Lung microvascular endothelial cell (primary cell): ENCODE results near the gene ATRNL1. TPM values are rescaled to one million over a fixed set of nuclear protein-coding genes. Genes with fewer than 3 reads are reported as not detected.

Experiments used
- DNase-seq, 2 donors: peaks; one replicate each; pipeline versions ENCODE4 v3.0.0 to v3.0.0-alpha.2; 2010; ENCODE audit warnings: low read depth in 2 of 2
- total RNA-seq: library from RNA; depleted of rRNA; stranded (reverse); fragments of >200 nt; gene quantifications from 2 replicates; pipeline ENCODE4 v1.2.1, GENCODE V29; 2014

ATRNL1 gene, protein sequence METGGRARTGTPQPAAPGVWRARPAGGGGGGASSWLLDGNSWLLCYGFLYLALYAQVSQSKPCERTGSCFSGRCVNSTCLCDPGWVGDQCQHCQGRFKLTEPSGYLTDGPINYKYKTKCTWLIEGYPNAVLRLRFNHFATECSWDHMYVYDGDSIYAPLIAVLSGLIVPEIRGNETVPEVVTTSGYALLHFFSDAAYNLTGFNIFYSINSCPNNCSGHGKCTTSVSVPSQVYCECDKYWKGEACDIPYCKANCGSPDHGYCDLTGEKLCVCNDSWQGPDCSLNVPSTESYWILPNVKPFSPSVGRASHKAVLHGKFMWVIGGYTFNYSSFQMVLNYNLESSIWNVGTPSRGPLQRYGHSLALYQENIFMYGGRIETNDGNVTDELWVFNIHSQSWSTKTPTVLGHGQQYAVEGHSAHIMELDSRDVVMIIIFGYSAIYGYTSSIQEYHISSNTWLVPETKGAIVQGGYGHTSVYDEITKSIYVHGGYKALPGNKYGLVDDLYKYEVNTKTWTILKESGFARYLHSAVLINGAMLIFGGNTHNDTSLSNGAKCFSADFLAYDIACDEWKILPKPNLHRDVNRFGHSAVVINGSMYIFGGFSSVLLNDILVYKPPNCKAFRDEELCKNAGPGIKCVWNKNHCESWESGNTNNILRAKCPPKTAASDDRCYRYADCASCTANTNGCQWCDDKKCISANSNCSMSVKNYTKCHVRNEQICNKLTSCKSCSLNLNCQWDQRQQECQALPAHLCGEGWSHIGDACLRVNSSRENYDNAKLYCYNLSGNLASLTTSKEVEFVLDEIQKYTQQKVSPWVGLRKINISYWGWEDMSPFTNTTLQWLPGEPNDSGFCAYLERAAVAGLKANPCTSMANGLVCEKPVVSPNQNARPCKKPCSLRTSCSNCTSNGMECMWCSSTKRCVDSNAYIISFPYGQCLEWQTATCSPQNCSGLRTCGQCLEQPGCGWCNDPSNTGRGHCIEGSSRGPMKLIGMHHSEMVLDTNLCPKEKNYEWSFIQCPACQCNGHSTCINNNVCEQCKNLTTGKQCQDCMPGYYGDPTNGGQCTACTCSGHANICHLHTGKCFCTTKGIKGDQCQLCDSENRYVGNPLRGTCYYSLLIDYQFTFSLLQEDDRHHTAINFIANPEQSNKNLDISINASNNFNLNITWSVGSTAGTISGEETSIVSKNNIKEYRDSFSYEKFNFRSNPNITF (N-terminal part only)
- under 0.01 and 0.20 TPM in 2 replicates for total RNA-seq

DNA sequence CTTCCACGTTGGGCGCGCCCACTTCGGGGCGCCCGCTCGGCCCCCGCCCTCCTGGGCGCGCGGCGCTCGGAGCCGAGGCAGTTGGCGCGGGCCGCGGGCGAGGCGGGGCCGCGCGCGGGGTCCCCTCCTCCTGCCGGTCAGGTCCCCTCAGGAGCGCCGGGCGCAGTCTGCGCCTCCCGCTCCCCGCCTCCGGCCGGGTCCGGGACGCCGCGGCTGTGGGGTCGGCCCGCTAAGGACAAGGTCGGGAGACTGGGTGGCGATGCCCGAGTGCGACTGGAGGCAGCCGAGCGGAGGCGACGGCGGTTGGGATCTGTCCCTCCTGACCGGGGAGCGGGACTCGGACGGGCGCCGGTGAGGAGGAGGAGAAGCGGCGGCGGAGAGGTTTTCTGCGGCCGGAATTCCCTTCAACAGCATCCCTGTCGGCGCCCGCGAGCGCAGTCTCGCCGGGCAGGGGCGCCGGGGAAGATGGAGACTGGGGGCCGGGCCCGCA, at the start of gene ATRNL1:
ATRNL1 (plus strand) TSS at position 80 of the 490 bp plus-strand sequence; CDS start at position 466, 386 bp downstream.
- DNase-seq, result peak in 1 of 2 donors; percentile 9

DNA sequence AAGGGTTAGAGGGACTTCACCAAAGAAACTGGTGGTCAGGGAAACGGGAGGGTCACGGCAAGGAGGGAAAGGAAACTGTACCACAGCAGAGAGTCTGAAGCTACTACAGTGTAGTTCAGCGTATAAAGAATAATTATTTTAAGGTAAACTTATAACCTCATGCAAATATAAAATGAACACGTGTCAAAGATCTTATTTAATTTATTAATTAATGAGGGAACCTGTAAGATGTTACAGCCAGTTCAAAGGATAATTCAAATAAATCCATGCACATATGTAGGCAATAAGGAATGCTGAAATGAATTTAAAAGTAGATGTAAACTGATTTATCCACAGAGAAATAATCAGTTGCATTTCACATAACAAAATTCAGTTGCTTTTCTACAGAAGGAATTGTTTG, 49.4 kb upstream of the ATRNL1 start:
- DNase-seq, result no peak

DNA sequence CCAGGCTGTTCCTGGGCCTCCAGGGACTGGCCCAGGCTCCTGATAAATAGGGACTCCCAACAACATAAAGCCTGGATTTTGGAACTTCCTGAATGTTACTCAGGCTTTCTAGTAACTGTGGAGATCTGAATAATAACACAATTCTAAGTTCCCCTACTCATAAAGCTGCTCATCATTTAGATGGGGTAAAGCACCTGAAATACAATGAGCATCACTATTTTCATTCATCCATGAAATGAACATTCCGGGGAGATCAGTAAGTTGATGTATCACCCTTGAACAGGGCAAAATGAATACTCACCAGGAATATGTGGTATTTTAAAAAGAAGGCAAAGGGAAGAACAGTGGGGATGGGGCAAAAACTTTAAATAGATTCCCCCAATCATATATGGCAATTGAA, 48.3 kb upstream of the ATRNL1 start:
- no peak for DNase-seq

DNA sequence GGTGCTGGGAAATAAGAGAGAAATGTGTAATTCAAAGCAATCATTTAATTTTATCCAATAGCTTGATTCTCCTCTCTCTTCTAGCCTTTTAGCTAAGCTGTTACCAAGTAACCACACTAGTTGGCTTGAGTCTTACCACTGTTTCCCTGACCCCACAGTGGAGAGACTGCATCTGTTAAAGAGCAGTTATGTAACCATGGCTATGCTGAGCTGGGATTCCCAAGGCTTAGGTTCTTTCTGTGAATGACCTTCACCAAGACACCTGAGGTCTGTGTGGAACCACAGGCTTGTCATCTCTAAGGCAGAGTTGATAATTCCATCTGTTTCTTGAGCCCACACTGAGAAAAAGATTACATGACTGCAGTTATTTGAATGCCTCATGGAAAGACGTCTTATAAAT, 47.7 kb upstream of the ATRNL1 start:
- no peak for DNase-seq

DNA sequence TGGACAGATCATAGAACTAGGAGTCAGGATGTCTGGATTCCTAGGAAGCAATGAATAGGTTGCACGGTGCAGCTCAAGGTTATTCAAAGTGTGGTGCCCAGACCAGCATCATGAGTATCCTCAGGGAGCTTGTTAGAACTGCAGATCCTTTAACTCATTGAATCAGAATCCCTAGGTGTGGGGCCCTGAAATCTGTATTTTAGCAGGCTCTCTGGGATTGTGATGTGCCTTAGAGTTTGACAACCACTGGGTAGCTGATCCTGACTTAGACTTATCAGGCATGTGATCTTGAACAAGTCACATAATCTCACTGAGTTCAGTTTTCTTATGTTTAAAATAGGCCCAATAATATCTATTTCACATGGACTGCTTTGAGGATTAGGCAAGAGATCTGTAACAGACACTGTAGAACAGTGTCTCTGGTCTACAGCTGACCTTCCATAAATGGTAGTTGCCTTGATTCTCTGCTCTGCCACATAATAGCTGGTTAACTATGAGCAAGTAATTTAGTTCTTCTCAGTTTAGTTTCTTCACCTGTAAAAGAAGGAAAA, 46.4 kb upstream of the ATRNL1 start:
- no peak for DNase-seq

DNA sequence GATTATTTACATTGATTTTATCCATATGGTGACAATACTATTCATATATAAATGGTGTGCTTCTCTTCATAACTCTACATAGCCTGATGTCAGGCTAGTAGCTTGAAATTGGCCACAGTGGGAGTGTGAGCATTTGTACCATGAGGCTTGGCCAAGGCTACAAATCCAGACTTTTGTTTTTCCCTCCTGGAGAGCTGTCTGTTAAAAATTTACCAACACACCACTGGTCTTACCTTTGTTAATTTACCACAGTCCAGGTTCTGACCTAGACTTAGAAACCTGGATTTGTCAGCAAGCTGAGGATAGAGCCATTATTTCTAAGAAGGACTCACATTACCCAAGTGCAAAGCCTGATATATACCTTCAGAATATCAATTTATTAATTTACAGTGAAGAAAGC, 45.5 kb upstream of the ATRNL1 start:
- no peak for DNase-seq

DNA sequence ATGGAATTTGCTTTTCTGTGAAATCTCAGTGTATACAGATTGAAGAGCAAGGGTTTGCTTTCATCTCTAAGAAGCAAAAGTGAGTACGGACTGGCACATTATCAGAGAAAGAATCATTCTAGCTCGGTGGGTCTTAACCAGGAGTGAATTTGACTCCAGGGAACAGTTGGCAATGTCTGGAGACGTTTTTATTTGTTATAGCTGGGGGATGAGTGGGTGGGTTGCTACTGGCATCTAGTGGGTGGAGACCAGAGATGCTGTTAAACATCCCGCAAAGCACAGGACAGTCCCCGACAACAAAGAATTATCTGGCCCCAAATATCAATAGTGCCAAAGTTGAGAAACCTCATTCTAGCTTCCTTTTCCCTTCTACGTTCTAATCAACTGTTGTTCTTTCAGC, 43.8 kb upstream of the ATRNL1 start:
- no peak for DNase-seq

DNA sequence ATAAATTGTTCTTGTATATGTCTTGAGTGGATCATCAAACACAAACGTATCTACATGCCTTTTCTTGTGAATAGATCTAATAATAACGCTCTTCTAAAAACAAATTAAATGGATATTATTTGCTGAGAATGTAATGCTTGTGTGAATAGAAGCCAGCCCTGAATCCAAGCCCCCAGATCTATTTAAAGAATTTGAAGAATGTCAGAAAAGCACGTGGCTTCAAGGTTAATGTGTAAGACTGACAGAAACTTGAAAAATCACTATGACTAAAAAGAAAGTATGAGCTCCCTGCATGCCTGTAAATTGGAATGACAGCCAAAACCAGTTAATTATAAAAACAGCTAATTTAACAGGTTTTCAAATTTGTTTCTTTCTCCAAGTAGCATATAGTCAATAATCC, 43.2 kb upstream of the ATRNL1 start:
- no peak for DNase-seq

DNA sequence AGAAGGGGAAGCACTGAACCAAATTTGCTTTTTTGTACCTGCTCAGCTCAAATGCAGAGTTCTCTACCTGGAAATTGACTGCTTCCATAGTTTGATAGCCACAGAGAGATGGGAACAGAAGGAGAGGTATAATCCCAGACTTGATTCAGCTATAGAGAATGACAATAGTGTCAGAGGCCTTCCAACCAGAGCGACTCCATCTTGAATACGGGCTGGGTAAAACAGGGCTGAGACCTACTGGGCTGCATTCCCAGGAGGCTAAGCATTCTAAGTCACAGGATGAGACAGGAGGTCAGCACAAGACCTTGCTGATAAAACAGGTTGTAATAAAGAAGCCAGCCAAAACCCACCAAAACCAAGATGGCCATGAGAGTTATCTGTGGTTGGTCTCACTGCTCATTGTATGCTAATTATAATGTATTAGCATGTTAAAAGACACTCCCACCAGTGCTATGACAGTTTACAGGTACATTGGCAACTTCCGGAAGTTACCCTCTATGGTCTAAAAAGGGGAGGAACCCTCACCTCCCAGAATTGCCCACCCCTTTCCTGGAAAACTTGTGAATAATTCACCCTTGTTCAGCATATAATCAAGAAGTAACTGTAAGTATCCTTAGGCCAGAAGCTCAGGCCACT, 42.7 kb upstream of the ATRNL1 start:
- no peak for DNase-seq

DNA sequence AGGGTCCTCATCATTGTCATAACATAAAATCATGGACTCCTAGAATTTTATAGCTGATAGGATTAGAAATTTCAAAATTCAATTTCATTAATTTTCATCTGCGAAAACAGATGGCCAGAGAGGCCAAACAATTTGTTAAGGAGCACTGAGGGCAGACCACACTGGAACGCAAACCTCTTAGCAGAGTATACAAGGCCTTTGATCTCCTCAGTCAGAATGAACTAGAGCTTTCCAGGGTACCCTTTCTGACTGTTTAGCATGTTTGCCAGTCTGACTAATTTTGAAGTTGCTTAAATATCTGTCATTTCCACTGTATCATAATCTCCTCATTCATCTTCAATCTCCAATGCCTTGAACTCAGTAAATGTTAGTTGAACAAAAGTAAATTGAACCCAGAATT, 41.9 kb upstream of the ATRNL1 start:
- no peak for DNase-seq

DNA sequence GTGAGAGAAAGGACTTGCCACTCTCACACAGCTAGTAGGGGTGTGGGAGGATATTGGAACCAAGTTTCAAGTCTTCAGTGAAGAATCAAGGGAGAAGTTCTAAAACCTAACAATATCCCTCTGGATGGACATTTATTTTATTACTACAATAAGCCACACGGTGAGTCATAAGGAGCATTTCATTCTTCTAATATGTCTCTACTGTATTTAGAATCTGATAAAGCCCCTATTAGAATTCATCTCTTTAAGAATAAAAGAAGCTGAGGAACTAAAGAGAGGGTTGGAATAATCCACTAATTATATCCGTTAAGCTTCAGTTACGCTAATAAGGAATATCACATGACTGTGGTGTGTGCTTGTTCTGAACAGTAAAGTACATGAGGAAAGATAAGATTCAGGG, 40.9 kb upstream of the ATRNL1 start:
- DNase-seq, result no peak

DNA sequence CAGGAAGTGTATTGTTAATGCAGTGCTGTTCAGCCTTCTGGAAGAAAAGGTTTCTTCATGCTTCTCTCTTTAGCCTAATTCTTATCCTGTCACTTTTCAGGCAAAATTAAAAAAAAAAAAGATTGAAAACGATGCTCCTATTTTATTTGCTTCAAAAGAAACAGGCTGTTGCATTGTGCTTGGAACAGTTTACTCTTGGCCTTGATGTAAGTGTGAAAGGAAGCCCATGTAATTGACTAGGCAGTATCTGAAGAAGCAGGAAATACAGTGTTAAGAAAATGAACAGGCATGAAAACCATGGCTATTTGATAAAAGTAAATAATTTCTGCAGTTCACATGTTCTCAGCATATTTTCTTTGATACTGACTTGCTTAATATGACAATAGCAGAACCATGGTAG, 40.4 kb upstream of the ATRNL1 start:
- no peak for DNase-seq

DNA sequence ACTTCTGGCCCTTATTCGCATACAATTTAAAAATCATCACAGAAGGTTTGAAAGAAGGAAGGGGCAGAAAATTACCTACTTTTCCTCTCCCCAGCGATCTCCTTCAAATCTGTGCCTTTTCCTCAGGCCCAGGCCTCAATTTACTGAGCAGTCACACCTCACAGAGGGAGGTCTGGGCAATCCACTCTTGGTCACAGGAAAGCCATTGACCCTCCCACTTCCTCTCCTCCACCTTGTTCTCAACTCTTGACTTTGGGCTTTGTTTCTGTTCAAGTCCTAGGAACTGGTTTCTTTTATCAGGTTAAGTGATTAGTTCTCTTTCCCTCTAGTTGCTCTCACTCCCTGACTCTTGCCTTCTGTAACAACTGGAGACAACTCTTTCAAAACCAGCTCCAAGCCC, 37.0 kb upstream of the ATRNL1 start:
- no peak for DNase-seq

DNA sequence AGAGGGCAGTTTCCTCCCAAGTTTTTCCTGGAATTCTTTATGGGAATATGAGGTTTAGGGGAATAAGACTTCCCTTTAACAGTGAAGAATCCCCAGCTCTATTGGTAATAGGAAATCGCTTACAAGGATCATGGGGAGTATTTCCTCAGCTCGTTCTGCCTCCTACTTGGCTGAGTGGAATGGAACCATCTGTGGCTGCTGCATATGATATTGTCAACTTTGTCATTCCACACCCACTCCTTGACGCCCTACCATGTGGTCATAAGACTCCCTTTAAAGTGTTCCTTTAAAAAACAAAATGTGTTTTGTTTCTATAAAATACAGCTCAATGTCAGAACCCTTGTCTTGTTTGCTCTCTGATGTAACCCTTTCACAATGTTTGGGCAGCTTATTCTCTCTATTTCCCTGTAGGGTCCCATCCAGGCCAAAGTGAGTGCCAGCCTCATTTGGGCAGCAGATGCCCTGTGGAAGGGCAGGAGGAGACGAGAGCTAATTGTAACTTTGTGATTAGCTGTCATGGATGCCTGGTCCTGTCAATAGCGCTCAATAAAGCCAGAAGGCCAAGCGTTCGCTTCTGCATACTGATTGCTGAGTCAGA, 33.8 kb upstream of the ATRNL1 start:
- DNase-seq, result no peak

DNA sequence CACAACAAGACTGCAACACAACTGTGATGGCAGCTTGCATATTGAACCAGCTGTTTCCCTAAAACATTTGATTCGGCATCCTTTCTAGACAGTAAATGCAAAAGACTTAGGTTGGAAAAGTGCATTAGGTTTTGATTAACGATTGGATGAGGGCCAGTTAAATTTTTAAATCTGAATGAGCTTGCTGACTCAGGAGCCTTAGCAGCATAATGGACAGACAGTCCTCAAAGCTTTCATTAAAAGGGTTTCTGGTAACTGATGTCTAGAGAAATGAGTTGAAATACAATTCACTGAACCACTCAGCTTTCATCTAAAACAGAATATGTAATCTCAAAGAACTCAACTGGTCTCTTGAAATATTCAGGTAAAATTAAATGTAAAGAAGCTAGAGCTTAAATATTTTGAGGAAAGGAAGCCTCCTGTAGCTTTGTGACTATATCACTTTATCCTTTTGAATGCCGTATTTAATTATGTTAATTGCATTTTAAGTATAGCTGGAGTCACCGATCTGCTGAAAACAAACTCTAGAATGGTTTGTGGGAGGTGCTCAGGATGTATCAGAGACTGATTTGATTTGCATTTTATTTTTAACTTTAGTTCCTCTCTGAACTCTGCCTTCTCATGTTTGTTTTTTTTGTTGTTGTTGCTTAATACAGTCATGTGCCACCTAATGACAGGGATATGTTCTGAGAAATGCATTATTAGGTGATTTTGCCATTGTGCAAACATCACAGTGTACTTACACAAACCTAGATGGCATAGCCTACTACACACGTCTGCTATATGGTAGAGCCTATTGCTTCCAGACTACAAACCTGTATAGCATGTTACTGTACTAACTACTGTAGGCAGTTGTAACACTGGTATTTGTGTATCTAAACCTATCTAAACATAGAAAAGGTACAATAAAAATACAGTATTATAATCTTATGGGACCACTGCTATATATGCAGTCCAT, 29.2 kb upstream of the ATRNL1 start:
- no peak for DNase-seq

DNA sequence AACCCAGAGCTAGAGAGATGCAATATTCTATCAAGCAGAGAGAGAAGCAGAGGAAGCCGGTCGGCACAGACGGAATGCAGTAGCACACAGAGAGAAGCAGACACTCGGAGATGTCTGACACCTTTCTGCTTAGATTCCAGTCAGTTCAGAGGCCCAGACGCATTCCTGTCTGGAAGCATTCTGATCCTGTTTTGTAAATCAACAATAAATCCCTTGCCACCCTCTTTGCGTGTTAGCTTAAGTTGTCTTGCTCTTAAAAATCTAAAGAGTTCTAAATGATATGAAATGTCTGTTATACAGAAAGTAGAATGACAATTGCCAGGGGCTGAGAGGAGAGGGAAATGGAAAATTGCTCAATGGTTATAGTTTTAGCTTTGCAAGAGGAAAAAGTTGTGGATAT, 27.4 kb upstream of the ATRNL1 start:
- DNase-seq, result no peak

DNA sequence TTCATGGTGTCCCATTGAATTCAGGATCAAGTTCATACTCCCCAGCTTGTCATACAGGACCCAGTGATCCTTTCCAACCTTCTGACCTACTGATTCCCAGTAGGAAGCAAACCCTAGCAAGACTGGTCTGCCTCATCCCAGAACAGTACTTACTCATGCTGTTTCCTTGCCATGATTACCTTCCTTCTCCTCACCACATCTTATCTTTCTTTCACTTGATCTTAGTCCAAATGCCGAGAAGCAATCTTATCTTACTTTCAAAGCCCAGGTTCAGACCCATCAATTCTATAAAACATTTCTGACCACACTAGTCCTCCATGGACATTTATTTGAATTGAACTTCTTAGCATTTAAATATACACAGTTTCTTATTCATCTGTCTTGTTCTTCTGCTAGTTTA, 26.6 kb upstream of the ATRNL1 start:
- DNase-seq, result no peak

DNA sequence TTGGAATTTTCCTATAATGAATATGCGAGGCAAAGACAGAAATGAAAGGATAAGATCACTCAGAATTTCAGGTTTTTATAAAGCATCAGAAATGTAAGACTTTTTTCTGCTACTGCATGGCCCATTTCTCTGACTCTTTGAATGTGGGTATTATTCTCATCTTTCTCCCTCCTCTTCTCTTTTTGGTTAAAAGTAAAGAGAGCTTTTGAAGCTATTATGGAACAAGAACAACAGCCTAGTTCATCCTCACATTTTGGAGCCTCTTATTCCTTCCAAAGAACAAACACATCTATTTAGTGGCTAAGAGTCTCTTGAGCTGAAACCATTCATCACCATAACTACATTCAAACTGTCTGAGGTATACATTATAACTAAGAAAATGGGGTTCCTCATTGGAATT, 19.4 kb upstream of the ATRNL1 start:
- DNase-seq, result no peak

DNA sequence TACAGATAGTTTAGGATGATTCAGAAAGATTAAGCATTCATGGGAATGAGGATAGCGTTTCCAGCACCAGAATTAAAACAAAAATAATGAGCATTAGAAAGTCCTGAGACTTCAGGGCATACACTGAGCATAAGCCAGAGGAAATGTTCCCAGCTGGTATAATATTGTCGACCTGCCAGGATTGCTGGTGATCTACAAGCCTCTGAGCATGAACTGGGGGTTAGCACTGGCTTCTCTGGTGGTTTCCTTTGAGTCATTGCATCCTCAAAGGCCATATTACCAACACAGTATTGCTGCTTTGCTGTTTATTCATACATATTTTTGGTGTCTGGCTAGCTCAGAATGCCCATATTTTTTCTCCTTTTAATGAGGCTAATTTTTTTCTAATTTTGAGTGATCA, 10.7 kb upstream of the ATRNL1 start:
- peak in 1 of 2 donors; percentile 10 for DNase-seq
